ENCODE data around the gene EYS. TPM values are rescaled to one million over a fixed set of nuclear protein-coding genes. Genes with fewer than 3 reads are reported as not detected.
"Not testable (repeated sequence)": the region's sequence is repeated elsewhere in the genome, so short reads cannot be mapped to it uniquely, and the experiment has no call there.

EYS gene
- total RNA-seq, 4 donors from 2014 or later, result 0.12 to 1.4 (median 0.22) TPM

DNA sequence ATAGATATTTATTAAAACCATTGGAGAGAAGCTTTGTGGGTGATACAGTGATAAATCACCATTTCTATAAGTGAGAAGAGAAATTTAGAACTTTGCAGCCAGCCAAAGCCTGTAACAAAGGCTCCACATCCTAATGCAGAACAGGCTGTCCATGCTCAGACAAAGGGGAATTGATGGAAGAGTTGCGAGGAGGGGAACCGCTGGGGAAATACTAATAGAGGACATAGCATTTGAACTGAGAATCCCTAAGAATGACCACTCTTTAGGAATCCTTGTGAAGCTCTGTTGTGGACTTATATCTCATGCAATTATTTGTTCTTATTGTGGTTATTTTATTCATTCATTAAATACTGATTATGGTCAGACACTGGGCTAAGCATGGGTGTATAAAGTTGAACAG, 1903.7 kb downstream of the EYS start:
- DNase-seq (ENCODE audit: low spot score) (no peak), ATAC-seq (ENCODE audit: low FRiP score) (no peak)
- TF ChIP-seq CTCF (IDR thresholded peaks at IDR 0.05), result no peak

DNA sequence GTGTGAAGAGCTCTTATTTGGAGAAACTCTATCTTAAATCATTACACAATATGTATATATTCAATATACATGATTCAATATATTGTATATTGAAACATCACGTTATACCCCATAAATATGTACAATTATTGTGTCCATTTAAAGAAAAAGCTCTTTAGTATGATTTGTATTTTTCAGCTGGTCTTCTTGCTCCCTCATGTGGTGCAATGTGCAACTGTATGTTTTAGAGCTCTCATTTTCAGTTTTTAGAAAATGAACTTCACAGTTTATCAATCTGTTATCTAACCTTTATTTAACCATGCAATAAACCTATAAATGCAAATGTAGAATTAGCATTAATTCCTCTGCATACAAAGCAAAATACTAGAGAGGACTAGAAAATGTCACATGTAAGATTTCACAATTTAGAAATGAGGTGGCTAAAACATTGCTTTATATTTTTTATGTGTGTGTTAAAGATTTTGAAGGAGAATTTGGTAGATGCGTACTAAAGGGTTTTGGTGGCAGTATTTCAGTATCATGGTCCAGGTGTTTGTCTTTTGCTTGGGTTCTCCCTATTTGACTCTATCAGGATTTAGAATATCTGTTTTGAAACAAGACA, 1904.3 kb downstream of the EYS start:
- TF ChIP-seq CTCF (IDR thresholded peaks at IDR 0.05), result no peak
- ATAC-seq (ENCODE audit: low FRiP score), result no peak
- DNase-seq (ENCODE audit: low spot score), result no peak

DNA sequence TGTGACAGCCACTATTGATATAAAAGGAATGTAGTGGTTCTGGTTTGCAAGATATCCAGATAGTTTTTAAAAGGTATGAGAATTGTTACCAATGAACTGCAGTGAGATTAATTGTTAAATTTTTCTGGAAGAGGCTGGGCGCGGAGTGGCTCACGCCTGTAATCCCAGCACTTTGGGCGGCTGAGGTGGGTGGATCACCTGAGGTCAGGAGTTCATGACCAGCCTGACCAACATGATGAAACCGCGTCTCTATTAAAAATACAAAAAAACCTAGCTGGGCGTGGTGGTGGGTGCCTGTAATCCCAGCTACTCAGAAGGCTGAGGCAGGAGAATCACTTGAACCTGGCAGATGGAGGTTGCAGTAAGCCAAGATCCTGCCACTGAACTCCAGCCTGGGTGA, 1906.6 kb downstream of the EYS start:
- not testable (repeated sequence) for ATAC-seq (ENCODE audit: low FRiP score); DNase-seq (ENCODE audit: low spot score)

GRCh38 chr6:63799813-63800212, 1907.2 kb downstream of the EYS start:
- TF ChIP-seq CTCF (IDR thresholded peaks at IDR 0.05), result no peak
- DNase-seq (ENCODE audit: low spot score) (no peak), ATAC-seq (ENCODE audit: low FRiP score) (no peak)

DNA sequence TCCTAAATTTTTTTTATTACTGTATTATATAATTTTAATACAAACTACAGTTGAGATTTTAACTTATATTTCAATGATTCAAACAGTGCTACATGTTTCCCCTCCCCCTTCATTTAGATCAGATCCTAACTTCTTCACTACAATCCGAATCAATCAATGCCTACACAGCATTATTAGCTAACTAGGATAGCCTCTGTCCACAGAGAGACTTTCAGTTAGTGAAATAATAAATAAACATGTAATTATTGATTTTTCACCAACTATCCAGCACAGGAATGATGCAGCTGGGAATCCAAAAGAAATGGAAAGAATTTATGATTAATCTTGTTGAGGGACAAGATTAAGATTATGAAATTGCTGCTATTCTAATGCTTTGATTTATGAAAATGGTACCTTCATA, 1907.7 kb downstream of the EYS start:
- ATAC-seq (ENCODE audit: low FRiP score) (no peak), DNase-seq (ENCODE audit: low spot score) (no peak)
- no peak for TF ChIP-seq CTCF (IDR thresholded peaks at IDR 0.05)

DNA sequence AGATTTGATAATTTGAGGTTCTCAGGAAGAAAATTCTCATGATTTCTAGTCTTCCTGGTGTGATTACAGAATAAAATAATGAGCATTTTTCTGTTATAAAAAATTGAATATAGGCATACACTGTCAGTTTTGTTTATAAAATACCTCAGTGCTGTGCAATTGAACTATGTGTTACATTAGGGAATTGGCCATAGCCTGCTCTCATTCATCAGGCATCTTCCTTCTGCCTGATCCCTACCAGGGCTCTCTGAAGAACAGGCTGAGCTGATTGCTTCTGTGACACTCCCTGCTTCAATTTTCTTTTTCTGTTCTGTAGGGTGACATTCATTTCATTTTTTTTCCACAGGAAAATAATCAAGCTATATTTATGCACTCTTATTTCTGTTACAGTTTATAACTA, 1908.6 kb downstream of the EYS start:
- DNase-seq (ENCODE audit: low spot score) (no peak), ATAC-seq (ENCODE audit: low FRiP score) (no peak)
- no peak for TF ChIP-seq CTCF (IDR thresholded peaks at IDR 0.05)

- TF ChIP-seq CTCF (IDR thresholded peaks at IDR 0.05), result no peak
- no peak for DNase-seq (ENCODE audit: low spot score)
- ATAC-seq (ENCODE audit: low FRiP score), result no peak
These were observed 1909.3 kb downstream of the EYS start for GRCh38 chr6:63797721-63798120.

DNA sequence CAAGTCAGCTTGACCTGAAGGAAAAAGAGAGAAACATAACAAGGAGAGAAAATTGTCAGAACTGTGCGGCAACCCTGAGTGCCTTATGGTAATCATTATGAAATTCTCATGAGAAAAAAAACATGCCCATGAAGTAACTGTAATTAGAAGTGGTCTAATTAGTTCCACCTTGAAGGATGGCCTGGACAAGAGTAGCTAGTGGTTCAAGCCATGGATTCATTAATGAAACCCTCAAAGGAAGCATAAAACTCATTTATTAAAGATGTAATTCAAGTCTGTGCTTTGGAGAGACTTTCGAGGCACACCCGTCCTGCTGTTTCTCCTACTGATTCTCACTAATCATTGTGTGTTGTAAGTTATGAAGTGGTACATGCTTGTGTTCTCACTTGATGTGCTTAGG, 1911.2 kb downstream of the EYS start:
- no peak for TF ChIP-seq CTCF (IDR thresholded peaks at IDR 0.05)
- DNase-seq (ENCODE audit: low spot score), result no peak
- ATAC-seq (ENCODE audit: low FRiP score), result no peak

Measured in omental fat pad (tissue), 4 donors.